GM12878 (cell line): Measurements from ENCODE around the gene RANGRF. TPM values are rescaled to one million over a fixed set of nuclear protein-coding genes. Genes with fewer than 3 reads are reported as not detected.

Experiments
- ATAC-seq: fragments of 200-7000 bp; cut with Tn5 transposase; 3 replicates; pipeline ENCODE4 v1.9.1; 2020; ENCODE audit warnings: mild to moderate bottlenecking, moderate library complexity
- BruUV-seq: library from RNA; stranded (reverse); fragments of 400-500 nt; replicated peaks from 2 replicates; lab custom pipeline; 2021; lab: Mats Ljungman, UMichigan
- CTCF ChIA-PET: fragments of 300-600 bp; sonication (Branson Sonifier 250); formaldehyde crosslinking; extraction: SDS; loops from one replicate; lab custom pipeline; 2021; ENCODE audit warnings: inconsistent platforms; lab: Yijun Ruan, JAX
- POLR2A ChIA-PET: fragments of 350-600 bp; formaldehyde crosslinking; extraction: SDS; loops from one replicate; lab custom pipeline; 2021; ENCODE audit warnings: inconsistent platforms; lab: Charles Lee
- RAD21 ChIA-PET: fragments of 300-600 bp; sonication (Branson Sonifier 250); formaldehyde crosslinking; loops from one replicate; lab custom pipeline; 2023; ENCODE audit warnings: antibody characterized with exemption; ENCODE audit not compliant: unreplicated experiment; lab: Charles Lee
- SMC1A ChIA-PET: fragments of 300-600 bp; sonication (Branson Sonifier 250); formaldehyde crosslinking; loops from one replicate; lab custom pipeline; 2023; ENCODE audit not compliant: unreplicated experiment, uncharacterized antibody; lab: Charles Lee
- DNase-seq: peaks from one replicate; pipeline ENCODE4 v3.0.0-alpha.2; 2011; ENCODE audit warnings: low read depth, low spot score
- FAIRE-seq: peaks from 3 replicates; lab custom pipeline; 2011; peaks lifted over from hg19 to GRCh38; lab: Jason Lieb, UNC
- H2AFZ ChIP-seq: 2 replicates; pipeline ENCODE4 v1.6.0; 2011; ENCODE audit warnings: low read depth, low read length, control low read depth; ENCODE audit not compliant: control insufficient read depth
- H3K27ac ChIP-seq: 2 replicates; pipeline ENCODE4 v1.5.1; 2011; ENCODE audit warnings: control low read depth; ENCODE audit not compliant: control insufficient read depth, insufficient read depth
- H3K27me3 ChIP-seq, 2 experiments: replicated peaks in 1 of 2; 2 replicates each; pipeline versions ENCODE4 v1.6.0 to v1.6.1; 2011; ENCODE audit warnings: low read length in 1 of 2; ENCODE audit not compliant: control insufficient read depth in 2 of 2, insufficient read depth in 2 of 2
- H3K36me3 ChIP-seq, 2 experiments: 2 replicates each; pipeline ENCODE4 v1.5.1; 2011; ENCODE audit warnings: low read length in 1 of 2; ENCODE audit not compliant: control insufficient read depth in 2 of 2, insufficient read depth in 2 of 2
- H3K4me1 ChIP-seq: 2 replicates; pipeline ENCODE4 v1.6.1; 2011; ENCODE audit warnings: mild to moderate bottlenecking, low read length, moderate library complexity, mixed read lengths; ENCODE audit not compliant: control insufficient read depth, insufficient read depth
- H3K4me2 ChIP-seq: 2 replicates; pipeline ENCODE4 v1.6.0; 2011; ENCODE audit warnings: control low read depth; ENCODE audit not compliant: control insufficient read depth, insufficient read depth
- H3K4me3 ChIP-seq: fragments of 200-600 bp; sonication (generic); 2 replicates; pipeline ENCODE4 v1.5.1; 2016
- H3K79me2 ChIP-seq: 2 replicates; pipeline ENCODE4 v1.6.0; 2011; ENCODE audit warnings: low read length; ENCODE audit not compliant: control insufficient read depth, insufficient read depth
- H3K9ac ChIP-seq: 2 replicates; pipeline ENCODE4 v1.8.0; 2011; ENCODE audit warnings: low read length, control low read depth, mixed read lengths; ENCODE audit not compliant: control insufficient read depth, insufficient read depth
- H3K9me3 ChIP-seq: replicated peaks from 3 replicates; pipeline ENCODE4 v1.5.1; 2011; ENCODE audit warnings: mild to moderate bottlenecking, low read length; ENCODE audit not compliant: control insufficient read depth, insufficient read depth
- H4K20me1 ChIP-seq: 2 replicates; pipeline ENCODE4 v1.6.0; 2011; ENCODE audit not compliant: control insufficient read depth, insufficient read depth
- CEBPB ChIP-seq, 2 experiments: fragments of 150-350 bp in 1 of 2; IDR thresholded peaks; 2 replicates each; pipeline ENCODE4 v1.6.1; 2012 to 2014; ENCODE audit warnings: low read depth in 2 of 2, low read length in 2 of 2, borderline replicate concordance in 1 of 2, inconsistent platforms in 1 of 2
- FOXM1 ChIP-seq: IDR thresholded peaks from 2 replicates; pipeline ENCODE4 v1.6.1; 2012; ENCODE audit warnings: low read depth, mild to moderate bottlenecking, inconsistent platforms, low read length, moderate library complexity
- GABPA ChIP-seq: IDR thresholded peaks from 2 replicates; pipeline ENCODE4 v1.6.1; 2014; ENCODE audit warnings: antibody characterized with exemption, low read depth, mild to moderate bottlenecking, inconsistent platforms
- IRF4 ChIP-seq: IDR thresholded peaks from 2 replicates; pipeline ENCODE4 v1.6.1; 2011; ENCODE audit warnings: low read depth, low read length
- JUND ChIP-seq: IDR thresholded peaks from 2 replicates; pipeline ENCODE4 v1.6.1; 2012; ENCODE audit warnings: low read depth, mild to moderate bottlenecking, low read length, improper control_type of control experiment, moderate library complexity
- NFYA ChIP-seq: IDR thresholded peaks from 2 replicates; pipeline ENCODE4 v1.6.1; 2011; ENCODE audit warnings: low read depth, mild to moderate bottlenecking, low read length, improper control_type of control experiment, borderline replicate concordance
- PAX5 ChIP-seq: IDR thresholded peaks from 2 replicates; pipeline ENCODE4 v1.6.1; 2011; ENCODE audit warnings: low read depth, low read length, borderline replicate concordance
- SUZ12 ChIP-seq: fragments of 200-600 bp; sonication (generic); IDR thresholded peaks from one replicate; pipeline ENCODE4 v1.6.1; 2018; ENCODE audit warnings: antibody characterized with exemption, mild to moderate bottlenecking; ENCODE audit not compliant: unreplicated experiment
- TCF7 ChIP-seq: IDR thresholded peaks from 2 replicates; pipeline ENCODE4 v1.6.1; 2014; ENCODE audit warnings: antibody characterized with exemption, borderline replicate concordance
- ZNF24 ChIP-seq: fragments of 450-650 bp; IDR thresholded peaks from 2 replicates; pipeline ENCODE4 v1.6.1; 2017; ENCODE audit warnings: antibody characterized with exemption, mild to moderate bottlenecking
- WGBS: methylation state at CpG from one replicate; pipeline ENCODE4 v1.1.6; 2016; ENCODE audit warnings: low lambda C conversion rate; ENCODE audit not compliant: insufficient replicate concordance, insufficient coverage; ENCODE audit errors: missing lambda C conversion rate; 5-methylcytosine and 5-hydroxymethylcytosine counted together
- in situ Hi-C: fragments of 300-500 bp; cut with MboI; formaldehyde crosslinking; loops from 9 replicates; pipeline ENCODE4 v1.14.3; 2018; ENCODE audit warnings: mixed read lengths
- intact Hi-C: fragments of 100-400 bp; cut with micrococcal nuclease; formaldehyde crosslinking; loops from one replicate; pipeline ENCODE4 v1.14.2; 2022; ENCODE audit not compliant: unreplicated experiment
- polyA plus RNA-seq, 11 experiments: library from polyadenylated mRNA; depleted of rRNA in 4 of 11; unstranded in 6 of 11; stranded (reverse) in 5 of 11; fragments of >200 nt; fragmentation: Nextera tagmentation in 4 of 11; fragmentation: Illumina TruSeq in 1 of 11; extraction: Ambion mirVana in 4 of 11; extraction: Trizol in 1 of 11; gene quantifications; 1 replicate in 1 of 11; 2 replicates in 10 of 11; pipeline versions ENCODE4 v1.2.1 to v1.2.3, GENCODE V29; 2011 to 2016; ENCODE audit warnings: inconsistent platforms in 2 of 11, missing spikeins in 2 of 11, low read depth in 1 of 11
- total RNA-seq, 4 experiments: library from RNA; depleted of rRNA in 3 of 4; stranded (reverse); fragments of >200 nt in 3 of 4; fragmentation: Illumina TruSeq in 1 of 4; extraction: Trizol in 1 of 4; gene quantifications; 2 replicates each; pipeline versions ENCODE4 v1.2.1 to v1.2.3, GENCODE V29; 2013 to 2021
- TF ChIP-seq, protein P1 (sequence below): fragments of 450-650 bp; IDR thresholded peaks from 2 replicates; pipeline ENCODE4 v1.6.1; 2017; ENCODE audit warnings: low read depth, mild to moderate bottlenecking, moderate library complexity
- TF ChIP-seq, protein P2 (sequence below): fragments of 450-650 bp; conservative IDR thresholded peaks from 2 replicates; pipeline ENCODE4 v1.6.1; 2017; ENCODE audit warnings: mild to moderate bottlenecking, moderate library complexity
- TF ChIP-seq, protein P3 (sequence below): fragments of 450-650 bp; IDR thresholded peaks from 2 replicates; pipeline ENCODE4 v1.6.1; 2017; ENCODE audit warnings: borderline replicate concordance

RANGRF gene
- total and polyA plus RNA-seq, 10 of the 15 experiments (the other 5 are each of a cell fraction or from before 2014, with no cell fraction given) = 30.1 to 181 (median 61.4) TPM

DNA sequence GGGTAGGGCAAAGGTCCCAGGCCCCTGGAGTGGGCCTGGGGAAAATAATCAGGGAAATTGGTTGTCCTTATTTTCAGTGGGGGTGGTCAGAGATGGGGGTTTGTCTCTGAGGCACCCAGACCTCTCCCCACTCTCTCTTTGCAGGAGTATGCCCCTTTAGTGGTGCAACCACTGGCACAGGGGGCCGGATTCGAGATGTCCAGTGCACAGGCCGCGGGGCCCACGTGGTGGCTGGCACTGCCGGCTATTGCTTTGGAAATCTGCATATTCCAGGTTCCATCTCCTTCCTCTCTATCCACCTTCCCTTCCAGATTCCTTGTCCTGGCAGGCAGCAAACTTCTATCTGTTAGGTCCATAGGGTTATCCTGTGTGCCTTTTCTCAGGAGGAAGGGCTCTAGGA lies 31.8 kb upstream of the RANGRF start:
- 98% methylated on average over 6 of the region's 6 CpGs for WGBS
- in situ Hi-C loops = no loop called here
- ATAC-seq (no peak), DNase-seq (no peak), FAIRE-seq (no peak)
- ChIA-PET SMC1A (no interaction called here), CTCF (interaction anchor here (1.3 kb wide), 1 partner anchor 44 kb away, joined by 3 read pairs; no protein-coding TSS in a partner anchor), POLR2A (no interaction called here), RAD21 (no interaction called here)
- H3K9me3 ChIP-seq = no peaks in the 10 kb centered on the region
- peaks cover 7% of the 10 kb centered on the region for H3K79me2 ChIP-seq
- no peaks in the 10 kb centered on the region for H3K4me1 ChIP-seq
- TF ChIP-seq PAX5 (no peak), NFYA (no peak)
- no peak overlapping the region for H2AFZ ChIP-seq
- no TSS peak for BruUV-seq
- intact Hi-C loops = no loop called here
- H3K9ac ChIP-seq = no peak overlapping the region
- no peak overlapping the region for H3K4me2 ChIP-seq
- no peak overlapping the region for H3K27ac ChIP-seq
- H3K4me3 ChIP-seq = no peak overlapping the region
- no peaks in the 10 kb centered on the region for H4K20me1 ChIP-seq
- H3K27me3 ChIP-seq = no peaks in the 10 kb centered on the region
- peaks cover 19 to 23% of the 10 kb centered on the region in 2 experiments for H3K36me3 ChIP-seq

DNA sequence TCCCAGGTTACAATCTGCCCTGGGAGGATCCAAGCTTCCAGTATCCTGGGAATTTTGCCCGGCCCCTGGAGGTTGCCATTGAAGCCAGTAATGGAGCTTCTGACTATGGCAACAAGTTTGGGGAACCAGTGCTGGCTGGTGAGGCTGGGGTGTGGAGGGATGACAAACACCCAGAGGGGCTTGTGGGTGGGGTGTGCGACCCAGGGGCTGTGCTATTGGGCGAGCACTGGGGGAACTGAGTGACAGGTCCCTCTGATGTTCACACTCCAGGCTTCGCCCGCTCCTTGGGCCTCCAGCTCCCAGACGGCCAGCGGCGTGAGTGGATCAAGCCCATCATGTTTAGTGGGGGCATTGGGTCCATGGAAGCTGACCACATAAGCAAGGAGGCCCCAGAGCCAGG lies 30.7 kb upstream of the RANGRF start:
- in situ Hi-C loops (no loop called here), intact Hi-C loops (no loop called here)
- ChIA-PET RAD21 (no interaction called here), SMC1A (no interaction called here), POLR2A (no interaction called here), CTCF (no interaction called here)
- Histone ChIP-seq H2AFZ (no peak overlapping the region), H3K4me1 (no peaks in the 10 kb centered on the region), H4K20me1 (no peaks in the 10 kb centered on the region), H3K9ac (no peak overlapping the region), H3K27me3 (no peaks in the 10 kb centered on the region), H3K27ac (no peak overlapping the region), H3K4me2 (no peak overlapping the region), H3K4me3 (no peak overlapping the region), H3K36me3 (peaks cover 20 to 25% of the 10 kb centered on the region in 2 experiments), H3K79me2 (0 out of 2 replicates have a peak, but pooled peaks cover 1% of the 10 kb centered on the region), H3K9me3 (no peaks in the 10 kb centered on the region)
- BruUV-seq = no TSS peak
- no peak for FAIRE-seq
- over 99% methylated on average over 8 of the region's 8 CpGs for WGBS
- no peak for DNase-seq
- ATAC-seq = no peak
- no peak for TF ChIP-seq JUND
- TF ChIP-seq, protein P1, sequence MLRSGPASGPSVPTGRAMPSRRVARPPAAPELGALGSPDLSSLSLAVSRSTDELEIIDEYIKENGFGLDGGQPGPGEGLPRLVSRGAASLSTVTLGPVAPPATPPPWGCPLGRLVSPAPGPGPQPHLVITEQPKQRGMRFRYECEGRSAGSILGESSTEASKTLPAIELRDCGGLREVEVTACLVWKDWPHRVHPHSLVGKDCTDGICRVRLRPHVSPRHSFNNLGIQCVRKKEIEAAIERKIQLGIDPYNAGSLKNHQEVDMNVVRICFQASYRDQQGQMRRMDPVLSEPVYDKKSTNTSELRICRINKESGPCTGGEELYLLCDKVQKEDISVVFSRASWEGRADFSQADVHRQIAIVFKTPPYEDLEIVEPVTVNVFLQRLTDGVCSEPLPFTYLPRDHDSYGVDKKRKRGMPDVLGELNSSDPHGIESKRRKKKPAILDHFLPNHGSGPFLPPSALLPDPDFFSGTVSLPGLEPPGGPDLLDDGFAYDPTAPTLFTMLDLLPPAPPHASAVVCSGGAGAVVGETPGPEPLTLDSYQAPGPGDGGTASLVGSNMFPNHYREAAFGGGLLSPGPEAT = no peak
- TF ChIP-seq ZNF24 = no peak
- TF ChIP-seq FOXM1 = no peak
- TF ChIP-seq TCF7 = no peak
- TF ChIP-seq, protein P2, sequence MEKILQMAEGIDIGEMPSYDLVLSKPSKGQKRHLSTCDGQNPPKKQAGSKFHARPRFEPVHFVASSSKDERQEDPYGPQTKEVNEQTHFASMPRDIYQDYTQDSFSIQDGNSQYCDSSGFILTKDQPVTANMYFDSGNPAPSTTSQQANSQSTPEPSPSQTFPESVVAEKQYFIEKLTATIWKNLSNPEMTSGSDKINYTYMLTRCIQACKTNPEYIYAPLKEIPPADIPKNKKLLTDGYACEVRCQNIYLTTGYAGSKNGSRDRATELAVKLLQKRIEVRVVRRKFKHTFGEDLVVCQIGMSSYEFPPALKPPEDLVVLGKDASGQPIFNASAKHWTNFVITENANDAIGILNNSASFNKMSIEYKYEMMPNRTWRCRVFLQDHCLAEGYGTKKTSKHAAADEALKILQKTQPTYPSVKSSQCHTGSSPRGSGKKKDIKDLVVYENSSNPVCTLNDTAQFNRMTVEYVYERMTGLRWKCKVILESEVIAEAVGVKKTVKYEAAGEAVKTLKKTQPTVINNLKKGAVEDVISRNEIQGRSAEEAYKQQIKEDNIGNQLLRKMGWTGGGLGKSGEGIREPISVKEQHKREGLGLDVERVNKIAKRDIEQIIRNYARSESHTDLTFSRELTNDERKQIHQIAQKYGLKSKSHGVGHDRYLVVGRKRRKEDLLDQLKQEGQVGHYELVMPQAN = no peak
- TF ChIP-seq CEBPB (IDR thresholded peaks at IDR 0.05; ENCODE audit: borderline replicate concordance in 1 of 2, low read depth in 2 of 2, low read length in 2 of 2) = no peak
- no peak for TF ChIP-seq GABPA
- TF ChIP-seq, protein P3, sequence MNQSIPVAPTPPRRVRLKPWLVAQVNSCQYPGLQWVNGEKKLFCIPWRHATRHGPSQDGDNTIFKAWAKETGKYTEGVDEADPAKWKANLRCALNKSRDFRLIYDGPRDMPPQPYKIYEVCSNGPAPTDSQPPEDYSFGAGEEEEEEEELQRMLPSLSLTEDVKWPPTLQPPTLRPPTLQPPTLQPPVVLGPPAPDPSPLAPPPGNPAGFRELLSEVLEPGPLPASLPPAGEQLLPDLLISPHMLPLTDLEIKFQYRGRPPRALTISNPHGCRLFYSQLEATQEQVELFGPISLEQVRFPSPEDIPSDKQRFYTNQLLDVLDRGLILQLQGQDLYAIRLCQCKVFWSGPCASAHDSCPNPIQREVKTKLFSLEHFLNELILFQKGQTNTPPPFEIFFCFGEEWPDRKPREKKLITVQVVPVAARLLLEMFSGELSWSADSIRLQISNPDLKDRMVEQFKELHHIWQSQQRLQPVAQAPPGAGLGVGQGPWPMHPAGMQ = no peak
- TF ChIP-seq IRF4 = no peak
- TF ChIP-seq SUZ12 = no peak
